ENCODE measurements around the gene NGB. TPM values are rescaled to one million over a fixed set of nuclear protein-coding genes. Genes with fewer than 3 reads are reported as not detected.

The NGB gene
- total and polyA plus RNA-seq, 12 donors, result 0.17 to 15.4 (median 5.2) TPM; not detected in 4

GRCh38 chr14:77275041-77275580, 4.1 kb upstream of the NGB start:
- H3K27me3 ChIP-seq, result peaks cover 19% of the 10 kb centered on the region
- H3K36me3 ChIP-seq (replicated peaks in 1 of 2), result peaks cover 0 to 34% of the 10 kb centered on the region in 2 donors
- peak overlapping the region in 1 of 5 donors; percentile 8 for H3K27ac ChIP-seq
- no peak for TF ChIP-seq POLR2A (IDR thresholded peaks at IDR 0.05)
- TF ChIP-seq, protein P1, sequence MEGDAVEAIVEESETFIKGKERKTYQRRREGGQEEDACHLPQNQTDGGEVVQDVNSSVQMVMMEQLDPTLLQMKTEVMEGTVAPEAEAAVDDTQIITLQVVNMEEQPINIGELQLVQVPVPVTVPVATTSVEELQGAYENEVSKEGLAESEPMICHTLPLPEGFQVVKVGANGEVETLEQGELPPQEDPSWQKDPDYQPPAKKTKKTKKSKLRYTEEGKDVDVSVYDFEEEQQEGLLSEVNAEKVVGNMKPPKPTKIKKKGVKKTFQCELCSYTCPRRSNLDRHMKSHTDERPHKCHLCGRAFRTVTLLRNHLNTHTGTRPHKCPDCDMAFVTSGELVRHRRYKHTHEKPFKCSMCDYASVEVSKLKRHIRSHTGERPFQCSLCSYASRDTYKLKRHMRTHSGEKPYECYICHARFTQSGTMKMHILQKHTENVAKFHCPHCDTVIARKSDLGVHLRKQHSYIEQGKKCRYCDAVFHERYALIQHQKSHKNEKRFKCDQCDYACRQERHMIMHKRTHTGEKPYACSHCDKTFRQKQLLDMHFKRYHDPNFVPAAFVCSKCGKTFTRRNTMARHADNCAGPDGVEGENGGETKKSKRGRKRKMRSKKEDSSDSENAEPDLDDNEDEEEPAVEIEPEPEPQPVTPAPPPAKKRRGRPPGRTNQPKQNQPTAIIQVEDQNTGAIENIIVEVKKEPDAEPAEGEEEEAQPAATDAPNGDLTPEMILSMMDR (IDR thresholded peaks at IDR 0.05), result no peak
- WGBS, 4 donors, result 76 to 89% (median 81%) methylated on average over 4 to 5 of the region's 5 CpGs
- H3K9me3 ChIP-seq (replicated peaks in 1 of 3), result no peaks in the 10 kb centered on the region
- H3K4me1 ChIP-seq (replicated peaks in 1 of 2), result no peaks in the 10 kb centered on the region
- intact Hi-C loops (cut with DNase I), result no loop called here
- no peak for DNase-seq
- H3K4me3 ChIP-seq, result no peak overlapping the region

- Histone ChIP-seq H3K27ac (no peak overlapping the region), H3K36me3 (replicated peaks in 1 of 2) (peaks cover 0 to 21% of the 10 kb centered on the region in 2 donors), H3K4me3 (no peak overlapping the region), H3K4me1 (replicated peaks in 1 of 2) (no peaks in the 10 kb centered on the region), H3K27me3 (peaks cover 19% of the 10 kb centered on the region), H3K9me3 (replicated peaks in 1 of 3) (no peaks in the 10 kb centered on the region)
- no peak for DNase-seq
- TF ChIP-seq POLR2A (IDR thresholded peaks at IDR 0.05), result no peak
- TF ChIP-seq, protein P1 (IDR thresholded peaks at IDR 0.05), result no peak
- intact Hi-C loops (cut with DNase I), result no loop called here
- WGBS, 4 donors, result 70 to 91% (median 82%) methylated on average over 4 of the region's 4 CpGs
These were observed 2.8 kb upstream of the NGB start for GRCh38 chr14:77273796-77274195.

DNA sequence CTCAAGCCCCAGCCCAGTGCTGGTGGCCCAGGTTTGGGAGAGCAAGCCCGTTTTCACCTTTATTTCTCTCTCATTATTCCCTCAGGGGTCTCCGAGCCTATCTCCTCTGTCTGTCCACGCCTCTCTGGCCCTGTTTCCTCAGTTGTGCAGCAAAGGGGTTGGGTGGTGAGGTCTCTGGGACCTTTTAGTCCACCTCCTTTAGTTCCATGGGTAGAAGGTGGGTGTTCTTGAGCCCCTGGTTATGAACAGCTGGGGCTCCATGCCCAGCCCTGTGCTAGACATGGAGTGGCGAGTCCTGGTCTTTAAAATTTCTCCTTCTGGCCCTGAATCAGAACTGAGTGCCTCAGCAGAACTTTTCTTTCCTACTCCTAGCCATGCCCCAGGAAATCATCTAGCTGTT, 1.3 kb upstream of the NGB start:
- Histone ChIP-seq H3K27me3 (peaks cover 19% of the 10 kb centered on the region), H3K4me1 (replicated peaks in 1 of 2) (no peaks in the 10 kb centered on the region), H3K4me3 (no peak overlapping the region), H3K9me3 (replicated peaks in 1 of 3) (no peaks in the 10 kb centered on the region), H3K27ac (no peak overlapping the region), H3K36me3 (replicated peaks in 1 of 2) (peaks cover 0 to 6% of the 10 kb centered on the region in 2 donors)
- no peak for TF ChIP-seq POLR2A (IDR thresholded peaks at IDR 0.05)
- TF ChIP-seq, protein P1 (IDR thresholded peaks at IDR 0.05), result no peak
- intact Hi-C loops (cut with DNase I), result no loop called here
- DNase-seq, result no peak
- WGBS, 4 donors, result 84 to 91% (median 87%) methylated on average over 4 of the region's 4 CpGs

GRCh38 chr14:77270361-77271112, 469 bp downstream of the NGB start:
- H3K27me3 ChIP-seq, result peaks cover 19% of the 10 kb centered on the region
- H3K4me3 ChIP-seq, result no peak overlapping the region
- no peak overlapping the region for H3K27ac ChIP-seq
- TF ChIP-seq, protein P1 (IDR thresholded peaks at IDR 0.05), result no peak
- no peak for TF ChIP-seq POLR2A (IDR thresholded peaks at IDR 0.05)
- no peaks in the 10 kb centered on the region for H3K36me3 ChIP-seq (replicated peaks in 1 of 2)
- intact Hi-C loops (cut with DNase I), result no loop called here
- H3K9me3 ChIP-seq (replicated peaks in 1 of 3), result no peaks in the 10 kb centered on the region
- DNase-seq, result no peak
- WGBS, 4 donors, result 0 to 5% (median 2%) methylated on average over 1 to 84 of the region's 84 CpGs
- H3K4me1 ChIP-seq (replicated peaks in 1 of 2), result no peaks in the 10 kb centered on the region
